GM12865 (cell line): Measurements from ENCODE around the gene SRSF7.
"Not testable (repeated sequence)": the region's sequence is repeated elsewhere in the genome, so short reads cannot be mapped to it uniquely, and the experiment has no call there.

ENCODE experiments used
- DNase-seq: peaks from one replicate; pipeline ENCODE4 v3.0.0; 2010; ENCODE audit warnings: low read depth
- H3K4me3 ChIP-seq: 2 replicates; pipeline ENCODE4 v1.5.1; 2011; ENCODE audit warnings: mild to moderate bottlenecking, low read depth, low read length, control low read depth
- CTCF ChIP-seq: IDR thresholded peaks from 2 replicates; pipeline ENCODE4 v1.5.1; 2011; ENCODE audit warnings: low read length, control low read depth, low read depth, inconsistent platforms; ENCODE audit not compliant: insufficient read depth; ENCODE audit errors: missing control alignments

The SRSF7 gene

GRCh38 chr2:38775097-38775920, 24.1 kb upstream of the SRSF7 start:
- TF ChIP-seq CTCF: no peak
- DNase-seq: no peak
- no peak overlapping the region for H3K4me3 ChIP-seq

GRCh38 chr2:38771632-38772031, 20.5 kb upstream of the SRSF7 start:
- H3K4me3 ChIP-seq: no peak overlapping the region
- DNase-seq: no peak
- TF ChIP-seq CTCF: no peak

- H3K4me3 ChIP-seq: no peak overlapping the region
- no peak for DNase-seq
- TF ChIP-seq CTCF: no peak
Observed at GRCh38 chr2:38765551-38765950, 14.4 kb upstream of the SRSF7 start.

GRCh38 chr2:38765149-38765548, 14.0 kb upstream of the SRSF7 start:
- no peak overlapping the region for H3K4me3 ChIP-seq
- no peak for DNase-seq
- TF ChIP-seq CTCF: no peak

GRCh38 chr2:38763728-38764127, 12.6 kb upstream of the SRSF7 start:
- TF ChIP-seq CTCF: no peak
- H3K4me3 ChIP-seq: no peak overlapping the region
- DNase-seq: no peak

- TF ChIP-seq CTCF: no peak
- DNase-seq: no peak
- no peak overlapping the region for H3K4me3 ChIP-seq
Observed at GRCh38 chr2:38763228-38763627, 12.1 kb upstream of the SRSF7 start.

GRCh38 chr2:38755891-38756290, 4.7 kb upstream of the SRSF7 start:
- not testable (repeated sequence) for DNase-seq, H3K4me3 ChIP-seq

- DNase-seq: no peak
- peak overlapping the region; percentile 44 for H3K4me3 ChIP-seq
- TF ChIP-seq CTCF: no peak
Observed at GRCh38 chr2:38754506-38754905, 3.3 kb upstream of the SRSF7 start.
